Measurements from ENCODE around the gene EFCAB11.
"Not testable (repeated sequence)": the region's sequence is repeated elsewhere in the genome, so short reads cannot be mapped to it uniquely, and the experiment has no call there.

The EFCAB11 gene

DNA sequence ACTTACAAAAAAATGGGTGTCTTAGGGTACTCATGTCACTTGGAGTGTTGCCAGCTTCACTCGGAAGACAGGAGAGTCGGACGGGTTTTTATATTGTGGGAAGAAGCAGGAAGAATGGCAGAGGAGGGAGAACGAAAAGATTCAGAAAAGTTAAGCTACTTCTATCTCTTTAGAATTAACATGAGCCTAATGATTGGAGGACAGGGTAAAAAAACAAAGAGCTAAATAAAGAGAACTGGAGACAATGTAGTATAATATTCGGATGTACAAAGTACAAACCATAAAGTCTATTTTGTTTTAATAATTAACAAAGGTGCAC is 43.9 kb downstream of the EFCAB11 start:
- no peak for DNase-seq

DNA sequence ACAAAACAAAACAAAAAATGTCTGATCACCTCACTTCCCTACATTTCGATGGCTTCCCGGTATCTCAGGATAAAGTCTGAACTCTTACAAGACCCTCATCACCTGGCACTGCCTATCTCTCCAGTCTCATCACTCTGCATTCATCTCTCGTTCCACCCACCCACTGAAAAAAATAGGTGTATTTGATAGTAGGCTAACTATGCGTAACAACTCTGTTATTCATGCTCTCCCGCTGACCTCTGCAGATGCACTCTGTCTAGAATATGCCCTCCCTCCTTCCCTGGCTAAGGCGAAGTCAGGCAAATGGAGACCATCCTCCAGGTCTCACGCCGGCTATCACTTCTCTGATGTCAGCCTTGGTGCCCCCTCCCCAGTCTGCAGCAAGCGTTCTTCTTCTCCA is 44.9 kb downstream of the EFCAB11 start:
- DNase-seq, result no peak

DNA sequence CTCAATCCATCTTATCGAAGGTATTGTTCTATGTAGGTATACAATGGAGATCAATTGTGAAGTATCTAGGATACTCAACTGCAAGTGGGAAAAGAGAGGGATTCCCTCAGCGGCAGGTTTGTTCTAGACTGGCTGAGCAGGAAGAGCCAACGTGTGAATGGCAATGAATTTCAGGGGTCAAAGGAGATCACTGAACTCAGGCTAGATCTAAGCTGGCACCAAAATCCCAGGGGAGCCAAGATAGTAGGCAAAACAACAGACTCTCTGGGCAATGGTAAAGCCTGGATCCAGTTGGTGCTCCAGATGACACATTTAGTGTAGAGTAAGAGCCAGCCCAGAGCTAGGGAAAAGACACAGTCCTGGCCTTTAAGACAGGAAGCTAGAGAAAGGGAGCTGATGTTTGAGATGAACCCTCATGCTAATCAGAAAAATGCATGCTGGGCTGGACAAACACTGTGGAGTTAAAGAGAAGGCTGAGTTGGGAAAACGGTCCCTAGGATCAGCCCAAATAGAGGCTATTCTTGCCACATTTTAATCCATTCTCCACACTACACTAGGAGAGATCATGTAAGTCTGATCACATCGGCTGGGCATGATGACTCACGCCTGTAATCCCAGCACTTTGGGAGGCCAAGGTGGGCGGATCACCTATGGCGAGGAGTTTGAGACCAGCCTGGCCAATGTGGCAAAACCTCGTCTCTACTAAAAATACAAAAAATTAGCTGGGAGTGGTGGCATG is 45.6 kb downstream of the EFCAB11 start:
- DNase-seq, result no peak

DNA sequence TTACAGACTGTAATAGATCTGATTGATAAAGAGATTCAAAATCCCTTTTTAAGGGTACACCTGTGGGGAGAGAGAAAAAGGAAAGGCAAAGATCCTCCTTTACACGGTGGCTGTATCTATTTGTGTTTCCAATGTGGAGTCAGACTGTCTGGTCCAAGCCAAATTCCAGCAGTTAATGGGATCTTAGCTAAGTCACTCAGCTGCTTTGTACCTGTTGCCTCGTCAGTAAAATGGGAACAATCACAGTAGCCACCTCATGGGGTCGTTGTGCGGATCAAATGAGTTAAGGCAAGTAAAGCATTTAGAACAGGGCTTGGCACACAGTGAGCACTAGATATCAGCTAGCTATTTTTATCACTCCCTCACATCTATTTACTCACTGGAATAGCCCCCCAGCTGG is 46.9 kb downstream of the EFCAB11 start:
- no peak for DNase-seq

DNA sequence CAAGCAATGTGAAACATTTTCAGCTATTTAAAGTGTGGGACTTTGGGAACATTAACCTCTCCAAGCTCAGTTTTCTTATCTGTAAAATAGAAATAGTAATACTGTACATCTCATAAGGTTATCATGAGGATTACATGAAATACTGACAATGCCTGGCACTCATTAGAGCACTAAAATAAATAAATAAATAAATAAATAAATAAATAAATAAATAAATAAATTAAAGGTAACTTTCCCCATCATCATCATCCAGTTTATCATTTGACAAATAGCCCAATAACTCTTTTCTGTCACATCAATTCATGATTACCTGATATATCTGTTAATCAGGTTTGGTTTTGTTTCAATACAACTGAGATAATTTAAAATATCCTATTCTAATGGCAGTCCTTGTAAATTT is 48.5 kb downstream of the EFCAB11 start:
- DNase-seq, result no peak

DNA sequence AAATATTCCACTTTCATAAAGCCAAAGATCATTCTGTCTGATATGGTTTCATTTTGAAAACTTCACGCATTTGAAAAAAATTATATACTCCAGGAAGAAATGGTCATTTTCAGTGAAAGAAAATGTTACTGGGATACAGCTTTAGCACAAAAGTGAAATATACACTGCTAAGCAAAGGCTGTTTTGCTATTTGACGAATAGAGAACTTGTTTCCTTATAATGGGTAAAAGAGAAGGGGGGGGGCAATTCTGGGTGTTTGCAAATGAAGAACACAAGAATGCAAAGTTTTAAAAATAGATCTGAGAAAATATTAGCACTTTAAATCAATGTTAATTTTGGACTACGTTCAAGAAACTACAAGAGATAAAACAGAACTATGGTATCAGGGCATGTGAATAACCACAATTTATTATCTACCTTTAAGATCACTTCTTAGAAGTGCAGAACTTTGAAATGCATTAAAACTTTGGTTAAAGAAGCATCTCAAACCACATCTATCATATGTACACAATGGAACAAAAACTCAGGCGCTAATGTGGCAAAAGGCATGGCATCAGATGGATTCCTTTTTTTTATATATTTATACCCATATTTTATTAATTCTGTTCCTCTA is 51.1 kb downstream of the EFCAB11 start:
- no peak for DNase-seq

DNA sequence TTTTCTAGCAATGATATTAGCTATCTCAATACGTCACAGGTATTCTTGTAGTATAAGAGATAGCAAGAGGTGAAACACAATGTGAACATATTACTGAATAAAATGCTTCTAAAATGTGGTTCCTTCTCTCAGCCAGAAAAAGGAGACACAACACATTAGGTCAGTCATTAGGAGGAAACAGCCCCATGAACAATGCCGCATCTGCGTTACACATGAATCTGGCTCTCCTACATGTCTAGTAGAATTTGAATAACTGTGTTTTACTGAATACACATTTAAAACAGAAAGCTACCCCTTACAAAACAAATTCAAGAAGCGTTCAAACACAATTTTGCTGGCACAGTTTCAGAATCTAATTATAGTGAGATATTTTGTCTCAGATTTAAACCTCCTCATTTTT is 51.6 kb downstream of the EFCAB11 start:
- DNase-seq, result no peak

DNA sequence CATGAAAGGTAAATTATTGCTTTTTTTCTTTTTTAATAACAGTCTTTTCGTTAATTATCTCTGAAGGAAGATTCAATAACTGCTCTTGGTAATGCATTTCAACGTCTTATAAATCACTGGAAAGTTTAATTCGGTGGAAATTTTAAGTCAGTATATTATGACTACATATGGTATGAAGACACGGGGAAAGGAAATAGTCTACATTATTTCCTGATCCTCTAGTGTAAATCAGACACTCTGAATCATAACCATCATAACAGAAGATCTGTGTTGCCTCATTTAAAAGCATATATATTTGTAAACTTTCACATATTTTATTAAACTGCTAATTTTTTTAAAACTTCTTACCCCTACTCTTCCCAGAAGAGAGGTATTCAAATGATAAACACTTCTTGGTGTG is 53.7 kb downstream of the EFCAB11 start:
- no peak for DNase-seq

DNA sequence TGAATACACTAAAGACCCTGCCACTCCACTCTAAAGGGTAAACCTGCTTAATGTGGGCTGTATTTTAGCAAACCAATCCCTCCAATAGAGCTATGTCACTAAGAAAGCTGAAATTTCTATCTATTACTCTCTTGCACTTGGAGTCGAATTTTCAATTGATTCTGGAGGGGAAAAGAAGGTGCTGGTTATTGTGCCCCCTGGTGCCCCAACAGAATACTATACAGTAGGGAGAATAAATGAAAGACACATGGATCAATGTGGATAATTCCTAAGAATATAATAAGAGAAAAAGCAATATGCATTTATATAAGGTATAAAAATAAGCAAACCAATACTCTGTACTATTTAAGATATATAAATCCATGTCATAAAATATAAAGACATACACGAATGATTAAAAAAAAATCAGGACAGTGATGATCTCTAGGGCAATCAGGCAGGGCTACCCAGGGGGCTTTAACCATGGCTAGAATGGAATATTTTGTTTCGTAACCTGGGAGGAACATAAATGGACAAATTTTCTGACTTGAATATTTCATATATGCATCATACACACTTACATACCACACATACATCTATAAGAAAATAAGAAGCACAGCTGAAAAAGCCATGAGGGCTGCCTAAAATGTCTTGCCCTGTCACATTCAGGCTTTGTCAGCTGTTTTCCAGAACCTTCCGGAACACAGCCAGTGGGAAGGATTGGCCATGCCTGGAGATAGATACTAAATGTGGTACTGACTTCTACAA is 54.4 kb downstream of the EFCAB11 start:
- no peak for DNase-seq

DNA sequence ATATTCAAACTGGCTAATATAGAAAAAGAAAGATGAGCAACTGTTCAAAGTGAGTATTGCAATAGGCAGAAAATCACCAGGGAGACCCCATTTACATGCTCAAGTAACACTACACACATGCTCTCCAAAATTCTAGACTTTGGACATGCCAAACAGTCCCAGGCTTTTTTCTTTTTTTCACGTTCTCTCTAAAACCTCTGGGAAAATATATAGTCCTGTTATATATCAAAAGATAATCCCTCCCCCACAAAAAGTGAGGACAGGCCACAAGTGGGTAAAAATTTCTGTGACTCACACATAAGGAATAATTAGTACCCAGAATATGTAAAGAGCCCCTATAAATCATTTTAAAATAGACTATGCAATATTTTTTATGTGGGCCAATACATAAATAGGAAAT is 55.2 kb downstream of the EFCAB11 start:
- no peak for DNase-seq

DNA sequence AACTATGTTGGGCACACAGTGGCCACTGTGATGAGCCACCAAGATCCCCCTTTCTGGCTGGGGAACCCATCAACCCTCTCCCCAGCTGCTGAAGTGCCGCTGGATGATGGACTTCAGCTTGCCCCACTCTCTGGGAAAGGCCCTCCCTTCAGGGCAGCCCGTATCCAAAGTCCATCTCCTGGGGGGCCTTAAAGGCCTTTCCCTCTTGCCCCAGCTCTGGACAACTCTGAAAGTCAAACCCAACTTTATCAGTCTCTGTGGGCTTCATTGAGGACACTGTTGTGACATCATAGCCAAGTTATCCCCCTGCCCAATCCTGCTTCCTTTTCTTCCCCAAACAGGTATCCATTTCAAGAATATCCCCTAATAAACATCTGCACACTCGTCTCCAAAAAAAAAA is 61.1 kb downstream of the EFCAB11 start:
- not testable (repeated sequence) for DNase-seq

DNA sequence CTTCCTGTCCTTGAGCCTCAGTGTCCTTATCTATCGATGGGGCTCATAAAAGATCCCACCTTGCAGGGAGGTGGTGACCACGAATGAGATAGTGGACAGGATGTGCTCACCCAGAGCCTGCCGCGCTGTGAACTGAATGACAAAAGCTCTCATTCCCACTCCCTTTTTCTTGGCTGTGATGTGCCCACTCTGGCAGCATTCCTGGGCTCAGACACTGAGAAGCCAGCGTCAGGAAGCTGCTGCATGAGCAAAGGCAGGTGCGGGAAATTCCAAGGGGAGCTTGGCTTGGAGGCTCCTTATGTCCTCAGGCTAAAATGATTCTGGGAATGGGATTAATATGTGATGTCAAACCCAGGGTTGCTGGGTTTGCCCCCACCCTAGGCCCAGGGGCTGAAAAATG is 61.6 kb downstream of the EFCAB11 start:
- DNase-seq, result no peak

DNA sequence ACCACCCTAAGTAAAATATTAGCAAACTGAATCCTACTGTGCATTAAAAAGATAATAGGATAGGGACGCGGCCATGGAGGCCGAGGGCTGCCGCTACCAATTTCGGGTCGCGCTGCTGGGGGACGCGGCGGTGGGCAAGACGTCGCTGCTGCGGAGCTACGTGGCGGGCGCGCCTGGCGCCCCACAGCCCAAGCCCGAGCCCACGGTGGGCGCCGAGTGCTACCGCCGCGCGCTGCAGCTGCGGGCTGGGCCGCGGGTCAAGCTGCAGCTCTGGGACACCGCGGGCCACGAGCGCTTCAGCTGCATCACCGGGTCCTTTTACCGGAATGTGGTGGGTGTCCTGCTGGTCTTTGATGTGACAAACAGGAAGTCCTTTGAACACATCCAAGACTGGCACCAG is 62.8 kb downstream of the EFCAB11 start:
- DNase-seq, result not testable (repeated sequence)

DNA sequence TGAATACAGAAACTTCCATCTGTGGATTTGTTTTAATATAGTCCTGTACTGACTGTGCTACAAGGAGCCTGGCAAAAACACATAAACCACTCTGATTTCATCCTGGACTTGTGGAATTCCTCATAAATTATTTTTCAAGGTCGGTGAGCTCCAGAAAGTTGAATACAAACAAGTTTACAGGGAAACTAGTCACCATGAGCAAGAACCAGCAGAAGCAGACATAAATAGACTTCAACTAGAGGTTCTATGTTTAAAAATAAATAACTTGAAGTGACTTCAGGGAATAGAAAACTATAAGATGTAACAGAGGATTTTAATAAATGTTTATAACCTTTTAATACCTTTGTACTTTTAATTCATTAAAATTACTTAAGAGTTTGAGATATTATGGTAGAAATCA is 63.5 kb downstream of the EFCAB11 start:
- no peak for DNase-seq

DNA sequence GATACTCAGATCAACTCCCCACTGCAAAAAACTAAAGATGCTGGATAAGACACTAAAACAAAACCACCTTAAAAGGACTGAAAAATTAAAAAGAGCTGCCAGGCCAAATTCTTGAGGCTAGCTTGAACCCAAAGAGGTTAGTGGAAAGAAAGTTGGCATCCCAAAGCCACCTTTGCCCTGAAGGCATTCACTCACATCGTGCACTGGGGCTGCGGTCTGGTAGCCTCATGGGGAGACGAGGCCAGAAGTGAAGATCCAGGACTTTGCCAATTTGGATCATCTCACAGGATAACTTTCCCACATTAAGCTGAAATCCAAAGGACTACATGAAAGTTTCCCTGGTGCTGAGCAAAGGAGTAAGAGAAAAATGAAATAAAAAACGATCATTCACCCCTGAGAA is 63.9 kb downstream of the EFCAB11 start:
- DNase-seq, result no peak

DNA sequence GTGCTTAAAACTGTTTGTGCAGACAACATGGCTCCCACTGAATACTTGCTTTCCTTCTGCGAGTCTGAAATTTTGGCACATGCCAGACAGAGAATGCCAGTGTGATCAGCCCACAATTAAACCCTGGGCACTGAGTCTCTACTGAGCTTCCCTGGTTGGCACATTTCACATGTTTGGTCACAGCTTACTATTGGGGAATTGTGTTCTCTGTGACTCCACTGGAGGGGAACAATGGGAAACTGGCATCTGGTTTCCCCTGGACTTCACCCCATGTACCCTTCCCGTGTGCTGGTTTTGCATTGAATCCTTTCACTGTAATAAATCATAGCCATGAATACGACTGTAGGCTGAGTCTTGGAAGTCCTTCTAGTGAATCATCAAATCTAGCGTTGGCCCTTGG is 64.9 kb downstream of the EFCAB11 start:
- no peak for DNase-seq

DNA sequence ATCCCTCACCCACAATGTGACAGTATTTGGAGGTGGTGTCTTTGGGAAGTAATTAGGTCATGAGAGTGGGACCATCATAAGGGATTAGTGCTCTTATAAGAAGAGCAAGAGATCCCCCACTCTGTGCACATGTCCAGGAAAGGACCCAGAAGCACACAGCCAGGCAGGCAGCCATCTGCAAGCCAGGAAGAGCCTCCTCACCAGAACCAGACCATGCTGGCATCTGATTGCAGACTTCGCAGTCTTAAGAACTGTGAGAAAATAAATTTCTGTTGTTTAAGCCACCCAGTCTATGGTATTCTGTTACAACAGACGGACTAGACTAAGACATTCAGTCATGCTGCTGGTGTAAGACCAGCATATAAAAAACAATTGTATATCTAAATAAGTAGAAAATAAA is 69.8 kb downstream of the EFCAB11 start:
- no peak for DNase-seq

DNA sequence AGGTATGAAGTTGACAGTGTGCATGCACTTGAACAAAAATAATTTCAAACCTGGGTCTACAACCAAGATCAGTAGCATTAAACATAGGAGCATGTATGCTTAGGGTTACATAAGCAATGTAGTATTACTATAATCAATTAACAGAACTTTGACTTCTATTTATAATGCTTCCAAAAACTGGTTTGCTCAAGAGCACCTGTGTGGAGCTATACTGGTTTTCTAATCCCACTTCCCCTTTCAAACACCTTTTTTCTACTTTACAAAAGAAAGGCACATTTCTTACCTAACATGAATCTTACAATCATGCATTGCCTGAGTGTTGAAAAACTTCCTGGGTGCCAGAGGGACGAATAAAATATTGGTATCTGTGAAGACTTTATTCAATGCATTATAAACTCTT is 72.7 kb downstream of the EFCAB11 start:
- DNase-seq, result no peak

DNA sequence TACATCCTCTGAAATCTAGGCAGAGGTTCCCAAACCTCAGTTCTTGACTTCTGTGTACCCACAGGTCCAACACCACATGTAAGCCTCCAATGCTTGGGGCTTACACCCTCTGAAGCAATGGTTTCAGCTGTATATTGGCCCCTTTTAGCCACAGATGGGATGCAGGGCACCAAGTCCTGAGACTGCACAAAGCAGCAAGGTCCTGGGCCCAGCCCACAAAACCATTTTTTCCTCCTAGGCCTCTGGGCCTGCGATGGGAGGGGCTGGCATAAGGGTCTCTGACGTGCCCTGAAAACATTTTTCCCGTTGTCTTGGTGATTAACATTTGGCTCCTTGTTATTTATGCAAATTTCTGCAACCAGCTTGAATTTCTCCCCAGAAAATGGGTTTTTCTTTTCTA is 80.4 kb downstream of the EFCAB11 start:
- not testable (repeated sequence) for DNase-seq

DNA sequence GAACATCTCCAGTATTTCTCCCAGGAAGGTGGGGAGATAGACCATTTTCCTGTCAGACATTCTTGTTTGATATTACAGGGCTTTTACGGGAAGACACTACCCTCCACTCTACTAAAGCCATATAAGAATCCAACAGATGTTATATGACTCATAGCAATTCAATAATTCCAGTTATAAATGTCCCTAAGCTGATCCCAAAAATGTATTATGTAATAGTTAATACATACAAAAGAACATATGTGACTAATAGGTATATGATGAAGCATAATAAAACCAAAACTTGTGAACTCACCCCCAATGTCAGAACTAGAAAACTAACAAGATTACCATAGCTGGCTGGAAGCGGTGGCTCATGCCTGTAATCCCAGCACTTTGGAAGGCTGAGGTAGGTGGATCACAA is 84.2 kb downstream of the EFCAB11 start:
- DNase-seq, result no peak

DNA sequence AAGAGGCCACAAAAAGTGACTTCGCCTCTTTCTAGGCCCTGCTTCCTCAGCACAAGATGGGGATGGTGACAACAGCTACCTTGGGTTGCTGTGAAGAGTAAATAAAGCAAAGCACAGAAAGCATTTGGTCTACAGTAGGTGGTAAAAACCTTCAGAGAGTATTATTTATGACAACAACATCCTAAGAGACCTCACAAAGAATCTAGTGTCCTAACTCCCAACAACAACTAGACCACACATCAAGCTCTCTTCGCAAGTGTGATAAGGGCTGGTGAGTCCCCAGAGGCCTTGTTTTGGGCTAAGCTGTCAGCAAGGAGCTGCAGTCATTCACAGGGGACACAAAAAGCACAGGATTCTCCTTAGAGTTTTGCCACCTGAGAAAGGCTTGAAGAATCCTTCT is 84.9 kb downstream of the EFCAB11 start:
- no peak for DNase-seq

DNA sequence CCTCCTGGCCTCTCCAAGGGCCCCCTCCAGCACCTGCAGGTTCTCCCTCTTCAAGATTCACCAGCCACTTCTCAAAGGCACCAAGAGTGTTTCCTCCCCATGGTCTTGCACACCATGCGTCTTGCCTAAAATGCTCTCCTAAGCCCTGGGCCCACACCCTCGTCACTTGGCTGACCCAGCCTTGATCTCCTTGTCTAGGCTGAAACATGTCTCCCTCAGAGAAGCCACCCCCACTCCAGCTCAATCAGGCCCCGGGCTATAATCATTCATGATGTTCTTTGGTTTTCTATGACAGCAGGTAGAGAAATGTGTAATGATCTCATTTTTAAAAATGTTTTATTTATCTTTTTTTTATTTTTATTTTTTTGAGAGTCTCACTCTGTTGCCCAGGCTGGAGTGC is 88.1 kb downstream of the EFCAB11 start:
- DNase-seq, result no peak

DNA sequence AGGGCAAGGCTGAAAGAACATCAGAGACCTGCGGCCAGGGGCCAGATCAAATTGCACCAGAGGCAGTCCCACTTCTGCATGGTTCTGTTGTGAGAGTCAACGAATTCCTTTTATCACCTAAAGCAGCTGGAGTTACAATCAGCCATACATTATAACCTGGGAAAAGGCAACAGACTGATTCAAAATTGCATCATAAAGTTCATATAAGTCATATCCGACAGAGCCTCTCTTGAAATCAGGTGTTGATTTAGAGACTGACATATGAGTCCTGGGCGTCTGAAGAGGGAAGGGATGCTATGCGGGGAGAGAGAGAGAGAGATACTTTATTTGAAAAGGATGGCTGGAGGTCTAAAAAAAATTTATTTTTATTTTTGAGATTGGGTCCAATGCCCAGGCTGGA is 89.4 kb downstream of the EFCAB11 start:
- DNase-seq, result no peak

DNA sequence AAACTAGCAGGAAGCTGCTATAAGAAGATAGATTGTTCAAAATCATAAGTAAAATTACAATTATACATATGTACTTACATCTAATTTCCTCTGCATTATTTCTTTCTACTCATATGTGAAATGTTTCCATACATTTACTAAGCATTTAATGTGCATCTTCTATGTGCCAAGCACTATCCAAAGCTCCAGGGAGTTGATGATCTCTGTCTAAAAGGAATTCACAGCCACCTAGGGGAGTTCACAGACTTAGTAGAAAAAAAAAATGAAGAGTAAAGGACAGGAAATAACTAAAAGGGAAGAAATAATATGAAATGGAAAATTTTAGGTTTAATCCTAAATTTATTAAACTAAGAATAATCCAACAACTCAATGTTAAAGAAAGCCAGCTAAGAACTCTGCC is 91.7 kb downstream of the EFCAB11 start:
- no peak for DNase-seq

DNA sequence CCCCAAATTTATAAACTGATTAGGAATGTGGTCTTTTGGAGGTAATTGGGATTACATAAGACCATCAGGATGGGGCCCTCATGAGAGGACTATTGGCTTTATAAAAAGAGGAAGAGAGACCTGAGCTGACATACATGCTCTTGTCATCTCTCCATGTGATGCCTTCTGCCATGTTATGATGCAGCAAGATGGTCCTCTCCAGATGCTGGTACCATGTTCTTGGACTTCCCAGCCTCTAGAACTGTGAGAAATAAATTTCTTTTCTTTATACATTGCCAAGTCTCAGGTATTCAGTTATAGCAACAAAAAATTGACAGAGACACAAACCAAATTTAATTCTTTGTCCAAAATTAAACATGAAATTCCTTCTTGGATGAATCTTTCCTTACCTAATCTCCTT is 92.9 kb downstream of the EFCAB11 start:
- no peak for DNase-seq

Data from GOT3 (cell line).